GM21717 (cell line): Measurements from ENCODE around the gene PRKAG1.

ENCODE experiments used
- ATAC-seq: cut with Tn5 transposase; IDR thresholded peaks from one replicate; pipeline ENCODE4 v1.9.1; 2021; ENCODE audit warnings: mild to moderate bottlenecking, moderate library complexity; ENCODE audit not compliant: unreplicated experiment

The PRKAG1 gene

GRCh38 chr12:49015196-49015595 is 3.4 kb downstream of the PRKAG1 start:
- no peak for ATAC-seq

- no peak for ATAC-seq
These were observed 4.0 kb downstream of the PRKAG1 start for GRCh38 chr12:49014547-49014946.

- no peak for ATAC-seq
These were observed 5.1 kb downstream of the PRKAG1 start for GRCh38 chr12:49013428-49013827.

GRCh38 chr12:49012739-49013138 is 5.8 kb downstream of the PRKAG1 start:
- no peak for ATAC-seq

- no peak for ATAC-seq
These were observed 8.4 kb downstream of the PRKAG1 start for GRCh38 chr12:49010092-49010668.

- ATAC-seq: no peak
These were observed 9.6 kb downstream of the PRKAG1 start for GRCh38 chr12:49008943-49009342.

- no peak for ATAC-seq
These were observed 18.2 kb downstream of the PRKAG1 start for GRCh38 chr12:49000346-49000745.

- no peak for ATAC-seq
These were observed 19.0 kb downstream of the PRKAG1 start, which contains the start of gene DDN for GRCh38 chr12:48999371-49000131. Gene DDN (minus strand): TSS chr12:48999375. CDS start chr12:48999287, 88 bp downstream.

- ATAC-seq: no peak
These were observed 19.9 kb downstream of the PRKAG1 start for GRCh38 chr12:48998497-48999353.

GRCh38 chr12:48997719-48998496 is 20.7 kb downstream of the PRKAG1 start:
- no peak for ATAC-seq

- no peak for ATAC-seq
These were observed 21.5 kb downstream of the PRKAG1 start for GRCh38 chr12:48996794-48997718.

- ATAC-seq: peak; percentile 35
These were observed 23.3 kb downstream of the PRKAG1 start for GRCh38 chr12:48995086-48995879.

- ATAC-seq: no peak
These were observed 24.1 kb downstream of the PRKAG1 start for GRCh38 chr12:48994224-48995085.

- ATAC-seq: no peak
These were observed 24.8 kb downstream of the PRKAG1 start for GRCh38 chr12:48993787-48994186.

- ATAC-seq: no peak
These were observed 27.1 kb downstream of the PRKAG1 start for GRCh38 chr12:48991247-48992050.

- no peak for ATAC-seq
These were observed 28.0 kb downstream of the PRKAG1 start for GRCh38 chr12:48990552-48990951.

GRCh38 chr12:48988030-48988649 is 30.4 kb downstream of the PRKAG1 start:
- ATAC-seq: no peak
